GM12872 (cell line): ENCODE measurements around the gene TEAD1.

ENCODE experiments used
- TF ChIP-seq, protein P1 (sequence below): IDR thresholded peaks from 3 replicates; pipeline ENCODE4 v1.5.1; 2011; ENCODE audit warnings: low read depth, mild to moderate bottlenecking, low read length, moderate library complexity; ENCODE audit not compliant: insufficient read depth

The TEAD1 gene

DNA sequence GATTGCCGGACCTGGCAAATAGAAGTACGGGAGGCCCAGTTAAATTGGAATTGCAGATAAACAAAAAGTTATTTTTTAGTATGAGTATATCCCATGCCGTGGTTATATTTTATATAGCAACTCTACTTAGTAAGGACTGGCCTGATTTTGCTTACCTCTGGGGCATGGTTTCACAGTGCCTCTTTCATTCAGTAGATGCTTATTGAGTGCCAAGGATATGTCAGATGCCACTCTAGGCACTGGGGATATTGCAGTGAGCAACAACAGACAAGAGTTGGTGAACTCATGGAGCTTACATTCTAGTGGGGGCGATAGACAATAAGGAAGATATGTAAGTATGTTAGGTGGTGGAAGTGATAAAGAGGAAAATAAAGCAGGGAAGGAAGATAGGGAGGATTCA lies 112.2 kb downstream of the TEAD1 start:
- TF ChIP-seq, protein P1, sequence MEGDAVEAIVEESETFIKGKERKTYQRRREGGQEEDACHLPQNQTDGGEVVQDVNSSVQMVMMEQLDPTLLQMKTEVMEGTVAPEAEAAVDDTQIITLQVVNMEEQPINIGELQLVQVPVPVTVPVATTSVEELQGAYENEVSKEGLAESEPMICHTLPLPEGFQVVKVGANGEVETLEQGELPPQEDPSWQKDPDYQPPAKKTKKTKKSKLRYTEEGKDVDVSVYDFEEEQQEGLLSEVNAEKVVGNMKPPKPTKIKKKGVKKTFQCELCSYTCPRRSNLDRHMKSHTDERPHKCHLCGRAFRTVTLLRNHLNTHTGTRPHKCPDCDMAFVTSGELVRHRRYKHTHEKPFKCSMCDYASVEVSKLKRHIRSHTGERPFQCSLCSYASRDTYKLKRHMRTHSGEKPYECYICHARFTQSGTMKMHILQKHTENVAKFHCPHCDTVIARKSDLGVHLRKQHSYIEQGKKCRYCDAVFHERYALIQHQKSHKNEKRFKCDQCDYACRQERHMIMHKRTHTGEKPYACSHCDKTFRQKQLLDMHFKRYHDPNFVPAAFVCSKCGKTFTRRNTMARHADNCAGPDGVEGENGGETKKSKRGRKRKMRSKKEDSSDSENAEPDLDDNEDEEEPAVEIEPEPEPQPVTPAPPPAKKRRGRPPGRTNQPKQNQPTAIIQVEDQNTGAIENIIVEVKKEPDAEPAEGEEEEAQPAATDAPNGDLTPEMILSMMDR, result no peak

DNA sequence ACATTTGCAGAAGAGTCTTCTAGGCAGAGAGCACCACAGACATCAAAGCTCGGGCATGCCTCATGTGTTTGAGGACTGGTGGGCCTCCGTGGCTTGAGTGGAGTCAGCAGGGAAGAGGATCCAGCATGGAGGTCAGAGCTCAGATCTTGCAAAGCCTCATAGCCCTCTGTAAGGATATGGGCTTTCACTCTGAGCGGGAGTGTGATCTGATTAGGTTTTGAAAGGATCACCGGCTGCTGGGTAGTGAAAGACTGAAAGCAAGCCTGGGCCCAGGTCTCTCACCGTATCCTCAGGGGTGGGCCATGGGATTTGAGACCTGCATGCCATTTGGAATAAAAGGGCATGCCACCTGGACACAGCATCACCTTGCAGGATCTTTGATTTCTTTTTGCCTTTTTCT lies 112.7 kb downstream of the TEAD1 start:
- TF ChIP-seq, protein P1, result no peak

DNA sequence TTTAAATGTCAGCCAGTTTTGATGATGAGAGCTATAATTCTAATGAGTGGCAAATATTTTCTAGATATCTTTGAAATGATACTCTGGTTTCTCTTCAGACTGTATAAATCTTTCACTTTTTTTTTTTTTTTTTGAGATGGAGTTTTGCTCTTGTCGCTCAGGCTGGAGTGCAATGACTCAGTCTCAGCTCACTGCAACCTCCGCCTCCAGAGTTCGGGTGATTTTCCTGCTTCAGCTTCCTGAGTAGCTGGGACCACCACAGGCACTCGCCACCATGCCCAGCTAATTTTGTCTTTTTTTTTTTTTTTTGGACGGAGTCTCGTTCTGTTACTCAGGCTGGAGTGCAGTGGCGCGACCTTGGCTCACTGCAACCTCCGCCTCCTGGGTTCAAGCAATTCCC lies 113.6 kb downstream of the TEAD1 start:
- TF ChIP-seq, protein P1, result no peak

DNA sequence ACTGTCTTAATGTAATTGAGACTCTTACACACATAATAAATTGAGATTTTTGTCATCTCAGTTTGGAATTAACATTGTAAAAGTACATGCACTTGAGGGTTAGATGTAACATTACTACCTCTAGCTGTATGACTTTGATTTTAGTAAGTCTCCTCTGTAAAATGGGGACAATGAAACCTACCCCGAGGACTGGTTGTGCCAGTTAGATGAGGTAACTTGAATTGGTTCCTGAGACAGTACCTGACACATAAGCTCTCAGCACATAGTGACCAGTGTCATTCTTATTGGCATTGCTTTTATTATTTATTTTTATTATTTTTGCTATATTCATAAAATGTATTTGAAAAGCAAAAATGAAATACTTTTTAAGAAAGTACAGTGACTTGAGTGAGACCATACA lies 114.8 kb downstream of the TEAD1 start:
- TF ChIP-seq, protein P1, result no peak

DNA sequence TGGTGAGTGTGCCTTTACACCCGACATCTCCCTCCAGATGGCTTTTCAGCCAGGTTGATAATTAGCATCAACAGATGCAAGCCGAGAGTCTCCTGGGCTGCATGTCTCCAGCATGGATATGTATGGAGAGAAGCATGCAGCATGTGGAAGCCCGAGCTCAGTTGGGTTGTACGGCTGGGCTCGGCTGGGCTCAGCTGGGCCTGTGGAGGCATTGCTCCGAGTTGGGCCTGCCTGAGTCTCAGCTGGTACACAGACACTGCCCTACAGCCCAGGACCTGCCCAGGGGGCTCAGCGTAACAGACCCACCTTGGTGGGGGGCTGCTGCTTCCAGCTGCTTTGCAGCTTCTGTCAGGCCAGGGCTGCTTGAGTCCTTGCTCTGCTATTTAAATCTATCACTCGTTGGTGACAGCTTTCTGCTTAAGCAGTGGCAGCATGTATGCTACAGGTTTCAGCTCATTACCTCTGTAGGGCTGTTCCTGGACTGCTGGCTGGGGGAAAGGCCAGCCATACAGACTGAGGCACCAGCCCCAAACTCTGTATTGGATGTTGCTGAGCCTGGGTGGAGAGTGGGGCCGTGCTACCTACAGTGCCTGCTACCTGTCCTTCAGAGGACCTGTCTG lies 115.5 kb downstream of the TEAD1 start:
- TF ChIP-seq, protein P1, result no peak

DNA sequence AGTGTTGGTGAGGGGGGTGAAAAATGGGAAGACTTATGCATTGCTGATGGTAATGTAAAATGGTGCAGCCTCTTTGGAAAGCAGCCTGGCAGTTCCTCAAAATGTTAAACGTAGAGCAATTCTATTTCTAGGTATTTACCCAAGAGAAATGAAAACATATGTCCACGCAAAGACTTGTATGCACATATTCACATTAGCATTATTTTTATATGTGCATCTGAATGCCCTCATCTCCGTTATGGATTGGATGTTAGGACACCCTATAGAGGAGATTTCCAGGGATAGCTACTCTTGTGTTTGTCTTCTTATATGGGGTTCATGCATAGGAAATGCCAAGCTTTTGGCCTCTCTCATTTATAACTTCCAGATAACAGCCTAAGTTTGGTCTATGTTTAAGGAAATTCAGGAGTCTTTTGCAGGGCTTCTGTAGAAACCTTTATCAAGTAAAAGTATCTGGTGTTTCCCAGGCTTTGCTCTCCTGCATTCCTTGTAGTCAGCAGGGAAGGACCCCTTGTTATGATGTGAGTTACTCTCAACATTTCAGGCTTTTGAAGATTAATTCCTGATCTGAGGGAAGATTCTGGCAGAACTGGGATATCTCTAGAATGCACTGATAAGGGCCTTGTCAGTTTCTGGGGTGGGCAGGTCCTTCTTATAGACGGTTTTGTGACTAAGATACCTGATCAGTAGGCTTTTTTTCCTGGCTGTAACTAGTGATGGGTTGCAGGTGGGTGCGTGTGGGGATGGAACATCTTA lies 116.8 kb downstream of the TEAD1 start:
- TF ChIP-seq, protein P1, result no peak

DNA sequence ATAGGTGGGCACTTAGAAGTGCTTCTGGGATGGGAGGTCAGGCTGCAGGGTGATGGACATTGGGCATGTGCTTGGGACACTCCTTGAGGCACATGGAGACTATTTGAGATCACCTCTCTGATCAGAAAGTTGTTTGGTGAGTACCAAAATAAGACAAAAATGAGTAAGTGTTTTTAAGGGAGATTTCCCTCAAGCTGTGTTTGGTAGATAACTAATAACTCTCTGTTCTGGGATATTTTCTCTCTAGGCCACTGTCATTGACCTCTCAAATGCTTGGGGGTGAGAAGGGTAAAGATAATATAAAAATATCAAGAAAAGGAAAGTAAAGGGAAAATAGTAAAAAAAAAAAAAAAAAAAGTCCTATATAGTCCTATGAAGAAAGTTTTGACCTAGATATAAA lies 117.8 kb downstream of the TEAD1 start:
- TF ChIP-seq, protein P1, result no peak
